Measurements from ENCODE around the gene MZT1. TPM values are rescaled to one million over a fixed set of nuclear protein-coding genes. Genes with fewer than 3 reads are reported as not detected.

The MZT1 gene
- total RNA-seq, 1 experiment from 2014 or later = 22.9 TPM

- no peak overlapping the region for H3K4me3 ChIP-seq (ENCODE audit: low read depth, low read length)
- no peak for DNase-seq
- H3K4me1 ChIP-seq = no peaks in the 10 kb centered on the region
- ChIA-PET CTCF (no interaction called here), POLR2A (no interaction called here)
- Mint-ChIP-seq H3K27ac (ENCODE audit: unreplicated experiment) (no peak overlapping the region), H3K27me3 (ENCODE audit: insufficient read depth, unreplicated experiment) (no peaks in the 10 kb centered on the region), H3K9me3 (ENCODE audit: unreplicated experiment) (peaks cover 25% of the 10 kb centered on the region), H3K4me3 (ENCODE audit: unreplicated experiment) (no peak overlapping the region), H3K36me3 (ENCODE audit: insufficient read depth, unreplicated experiment) (peaks cover 72% of the 10 kb centered on the region), H3K4me1 (ENCODE audit: low read depth, unreplicated experiment) (no peaks in the 10 kb centered on the region)
- peaks cover 24% of the 10 kb centered on the region; the same call in 1 of the 2 replicates for H3K9me3 ChIP-seq
- BruUV-seq (replicated peaks) = no TSS peak
- H3K27me3 ChIP-seq (replicated peaks; ENCODE audit: control insufficient read depth, insufficient read depth, low read length) = no peaks in the 10 kb centered on the region
- intact Hi-C loops (cut with micrococcal nuclease; ENCODE audit: unreplicated experiment) = no loop called here
- H3K36me3 ChIP-seq (ENCODE audit: control insufficient read depth, insufficient read depth, low read length) = peaks cover 2% of the 10 kb centered on the region; the same call in 1 of the 2 replicates
- no peak for TF ChIP-seq CTCF (IDR thresholded peaks at IDR 0.05; ENCODE audit: insufficient read depth in 1 of 2, low read depth in 1 of 2, low read length in 1 of 2, severe bottlenecking in 1 of 2, unreplicated experiment in 1 of 2)
These were observed 10.7 kb downstream of the MZT1 start for GRCh38 chr13:72716776-72717175.

- Histone ChIP-seq H3K9me3 (no peaks in the 10 kb centered on the region), H3K4me3 (ENCODE audit: low read depth, low read length) (no peak overlapping the region), H3K27me3 (replicated peaks; ENCODE audit: control insufficient read depth, insufficient read depth, low read length) (no peaks in the 10 kb centered on the region), H3K4me1 (no peaks in the 10 kb centered on the region), H3K36me3 (ENCODE audit: control insufficient read depth, insufficient read depth, low read length) (no peaks in the 10 kb centered on the region)
- H3K9me3 Mint-ChIP-seq (ENCODE audit: unreplicated experiment) = no peaks in the 10 kb centered on the region
- H3K36me3 Mint-ChIP-seq (ENCODE audit: insufficient read depth, unreplicated experiment) = peaks cover 3% of the 10 kb centered on the region
- TF ChIP-seq CTCF (IDR thresholded peaks at IDR 0.05; ENCODE audit: insufficient read depth in 1 of 2, low read depth in 1 of 2, low read length in 1 of 2, severe bottlenecking in 1 of 2, unreplicated experiment in 1 of 2) = no peak
- intact Hi-C loops (cut with micrococcal nuclease; ENCODE audit: unreplicated experiment) = no loop called here
- CTCF ChIA-PET = no interaction called here
- DNase-seq = no peak
- POLR2A ChIA-PET = no interaction called here
- no peaks in the 10 kb centered on the region for H3K4me1 Mint-ChIP-seq (ENCODE audit: low read depth, unreplicated experiment)
- BruUV-seq (replicated peaks) = no TSS peak
- no peaks in the 10 kb centered on the region for H3K27me3 Mint-ChIP-seq (ENCODE audit: insufficient read depth, unreplicated experiment)
- no peak overlapping the region for H3K27ac Mint-ChIP-seq (ENCODE audit: unreplicated experiment)
- H3K4me3 Mint-ChIP-seq (ENCODE audit: unreplicated experiment) = no peak overlapping the region
These were observed 26.9 kb downstream of the MZT1 start for GRCh38 chr13:72700509-72700908.

- ChIA-PET POLR2A (no interaction called here), CTCF (no interaction called here)
- no peaks in the 10 kb centered on the region for H3K4me1 ChIP-seq
- TF ChIP-seq CTCF (IDR thresholded peaks at IDR 0.05; ENCODE audit: insufficient read depth in 1 of 2, low read depth in 1 of 2, low read length in 1 of 2, severe bottlenecking in 1 of 2, unreplicated experiment in 1 of 2) = no peak
- intact Hi-C loops (cut with micrococcal nuclease; ENCODE audit: unreplicated experiment) = loop anchor here (5.0 kb wide), 1 partner anchor 131 kb away; no protein-coding TSS in a partner anchor
- no peaks in the 10 kb centered on the region for H3K36me3 ChIP-seq (ENCODE audit: control insufficient read depth, insufficient read depth, low read length)
- H3K4me3 ChIP-seq (ENCODE audit: low read depth, low read length) = no peak overlapping the region
- peaks cover under 1% of the 10 kb centered on the region; the same call in 1 of the 2 replicates for H3K9me3 ChIP-seq
- no peaks in the 10 kb centered on the region for H3K4me1 Mint-ChIP-seq (ENCODE audit: low read depth, unreplicated experiment)
- BruUV-seq (replicated peaks) = no TSS peak
- H3K27me3 ChIP-seq (replicated peaks; ENCODE audit: control insufficient read depth, insufficient read depth, low read length) = no peaks in the 10 kb centered on the region
- no peak for DNase-seq
- no peaks in the 10 kb centered on the region for H3K27me3 Mint-ChIP-seq (ENCODE audit: insufficient read depth, unreplicated experiment)
- H3K4me3 Mint-ChIP-seq (ENCODE audit: unreplicated experiment) = no peak overlapping the region
- no peak overlapping the region for H3K27ac Mint-ChIP-seq (ENCODE audit: unreplicated experiment)
- no peaks in the 10 kb centered on the region for H3K36me3 Mint-ChIP-seq (ENCODE audit: insufficient read depth, unreplicated experiment)
- H3K9me3 Mint-ChIP-seq (ENCODE audit: unreplicated experiment) = no peaks in the 10 kb centered on the region
These were observed 29.3 kb downstream of the MZT1 start for GRCh38 chr13:72698164-72698563.
